Mucosa of gallbladder (tissue), 1 donor: Measurements from ENCODE around the gene CCRL2. TPM values are rescaled to one million over a fixed set of nuclear protein-coding genes. Genes with fewer than 3 reads are reported as not detected.
"Not testable (repeated sequence)": the region's sequence is repeated elsewhere in the genome, so short reads cannot be mapped to it uniquely, and the experiment has no call there.

Source experiments
- DNase-seq: peaks from one replicate; pipeline ENCODE4 v3.0.0-alpha.2; 2020; ENCODE audit warnings: low spot score
- total RNA-seq: library from RNA; stranded (reverse); gene quantifications from one replicate; pipeline ENCODE4 v1.2.1, GENCODE V29; 2021
- donor health status: DM: no; HTN: no; CAD: no.

CCRL2 gene
- total RNA-seq, 1 donor from 2014 or later: 9.1 TPM

- no peak for DNase-seq
These were observed 21.1 kb downstream of the CCRL2 start for GRCh38 chr3:46427916-46428833.

GRCh38 chr3:46429250-46429649 is 22.2 kb downstream of the CCRL2 start:
- DNase-seq: no peak

GRCh38 chr3:46429671-46430070 is 22.6 kb downstream of the CCRL2 start:
- DNase-seq: no peak

GRCh38 chr3:46430879-46431278 is 23.8 kb downstream of the CCRL2 start:
- not testable (repeated sequence) for DNase-seq

GRCh38 chr3:46431905-46432304 is 24.8 kb downstream of the CCRL2 start:
- not testable (repeated sequence) for DNase-seq

GRCh38 chr3:46433118-46433517 is 26.1 kb downstream of the CCRL2 start:
- DNase-seq: not testable (repeated sequence)

GRCh38 chr3:46433841-46434240 is 26.8 kb downstream of the CCRL2 start:
- no peak for DNase-seq

GRCh38 chr3:46435081-46435726 is 28.1 kb downstream of the CCRL2 start:
- no peak for DNase-seq

- DNase-seq: no peak
These were observed 31.8 kb downstream of the CCRL2 start for GRCh38 chr3:46438831-46439230.

- DNase-seq: no peak
These were observed 33.7 kb downstream of the CCRL2 start for GRCh38 chr3:46440531-46441294.

GRCh38 chr3:46442576-46443530 is 35.8 kb downstream of the CCRL2 start:
- peak; percentile 53 for DNase-seq

- no peak for DNase-seq
These were observed 40.3 kb downstream of the CCRL2 start for GRCh38 chr3:46447228-46447985.

- no peak for DNase-seq
These were observed 41.7 kb downstream of the CCRL2 start for GRCh38 chr3:46448721-46449120.

- DNase-seq: no peak
These were observed 42.9 kb downstream of the CCRL2 start for GRCh38 chr3:46449755-46450552.

GRCh38 chr3:46453526-46454208 is 46.6 kb downstream of the CCRL2 start:
- no peak for DNase-seq

- no peak for DNase-seq
These were observed 47.1 kb downstream of the CCRL2 start for GRCh38 chr3:46454209-46454595.

- no peak for DNase-seq
These were observed 47.5 kb downstream of the CCRL2 start for GRCh38 chr3:46454606-46455005.

GRCh38 chr3:46455231-46456115 is 48.4 kb downstream of the CCRL2 start:
- DNase-seq: no peak
